Measurements from ENCODE around the gene QRFPR.

DNA sequence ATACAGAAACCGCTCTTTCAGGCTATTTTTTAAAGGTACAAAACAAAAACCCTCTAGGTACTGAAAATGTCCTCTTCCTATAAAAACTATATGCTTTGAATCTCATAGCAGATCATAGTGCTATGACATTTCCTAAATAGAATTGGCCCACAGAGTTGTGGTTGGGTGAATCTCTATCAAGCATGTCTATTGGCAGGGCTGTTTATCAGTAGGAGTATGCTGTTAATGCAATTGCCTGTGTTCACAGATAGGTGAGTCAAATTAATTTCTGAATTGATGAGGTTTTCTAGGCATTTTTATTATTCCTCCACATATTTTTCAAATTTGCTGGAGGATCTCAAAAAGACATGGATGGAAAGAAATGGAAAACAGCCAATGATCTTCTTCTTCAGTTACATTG lies 73.9 kb downstream of the QRFPR start:
- TF ChIP-seq CTCF (IDR thresholded peaks at IDR 0.05) (no peak), POLR2A (IDR thresholded peaks at IDR 0.05) (no peak)

Data from heart left ventricle (tissue), 13 donors.